Activated CD4-positive, alpha-beta T cell treated with anti-CD3 and anti-CD28 coated beads for 48 hours (primary cell): ENCODE data around the gene NOVA2.

Experiments used
- DNase-seq: peaks from one replicate; pipeline ENCODE4 v3.0.0-alpha.2; 2020

Gene NOVA2

GRCh38 chr19:45999653-46000121 lies 26.0 kb upstream of the NOVA2 start:
- DNase-seq = peak; percentile 32

GRCh38 chr19:45998834-45999233 lies 25.2 kb upstream of the NOVA2 start:
- no peak for DNase-seq

- no peak for DNase-seq
Observed at GRCh38 chr19:45996933-45997332, 23.3 kb upstream of the NOVA2 start.

GRCh38 chr19:45995715-45996385 lies 22.2 kb upstream of the NOVA2 start:
- no peak for DNase-seq

GRCh38 chr19:45994998-45995714 lies 21.5 kb upstream of the NOVA2 start, which contains the start of gene CCDC61:
Gene CCDC61, plus strand, starts transcription at chr19:45995467. Its CDS starts 7,552 bp downstream, at chr19:46003019.
- DNase-seq = peak; percentile 96

- DNase-seq = no peak
Observed at GRCh38 chr19:45994456-45994997, 20.9 kb upstream of the NOVA2 start.

GRCh38 chr19:45990113-45990728 lies 16.6 kb upstream of the NOVA2 start:
- no peak for DNase-seq

GRCh38 chr19:45985321-45985720 lies 11.7 kb upstream of the NOVA2 start:
- no peak for DNase-seq

GRCh38 chr19:45981350-45981749 lies 7.7 kb upstream of the NOVA2 start:
- no peak for DNase-seq

- DNase-seq = no peak
Observed at GRCh38 chr19:45978156-45978555, 4.5 kb upstream of the NOVA2 start.

- DNase-seq = no peak
Observed at GRCh38 chr19:45976178-45976577, 2.5 kb upstream of the NOVA2 start.

GRCh38 chr19:45975306-45976070 lies 1.8 kb upstream of the NOVA2 start:
- DNase-seq = no peak

GRCh38 chr19:45972947-45973540 lies 621 bp downstream of the NOVA2 start:
- no peak for DNase-seq

- peak; percentile 50 for DNase-seq
Observed at GRCh38 chr19:45972081-45972946, 1.4 kb downstream of the NOVA2 start.

- DNase-seq = no peak
Observed at GRCh38 chr19:45971260-45971902, 2.3 kb downstream of the NOVA2 start.

GRCh38 chr19:45969676-45970075 lies 4.0 kb downstream of the NOVA2 start:
- no peak for DNase-seq

- DNase-seq = no peak
Observed at GRCh38 chr19:45968626-45969025, 5.0 kb downstream of the NOVA2 start.

- DNase-seq = no peak
Observed at GRCh38 chr19:45967246-45967645, 6.4 kb downstream of the NOVA2 start.

GRCh38 chr19:45962021-45962420 lies 11.6 kb downstream of the NOVA2 start:
- DNase-seq = no peak

GRCh38 chr19:45960595-45961235 lies 12.9 kb downstream of the NOVA2 start:
- DNase-seq = no peak
